Activated naive CD4-positive, alpha-beta T cell treated with anti-CD3 and anti-CD28 coated beads for 36 hours (primary cell): ENCODE measurements around the gene TCP11. TPM values are rescaled to one million over a fixed set of nuclear protein-coding genes. Genes with fewer than 3 reads are reported as not detected.

Experiments
- CTCF ChIA-PET: fragments of 350-600 bp; sonication (Branson Sonifier 250); formaldehyde crosslinking; loops from one replicate; lab custom pipeline; 2021; ENCODE audit warnings: antibody characterized with exemption; lab: Charles Lee
- DNase-seq: peaks from one replicate; pipeline ENCODE4 v3.0.0-alpha.2; 2020
- H3K27ac Mint-ChIP-seq: one replicate; pipeline ENCODE4 v1.8.0; 2021; ENCODE audit warnings: mild to moderate bottlenecking, mixed read lengths
- H3K27me3 Mint-ChIP-seq: one replicate; pipeline ENCODE4 v1.8.0; 2021; ENCODE audit warnings: low read depth, mixed read lengths
- H3K36me3 Mint-ChIP-seq: one replicate; pipeline ENCODE4 v1.8.0; 2021; ENCODE audit warnings: low read depth, mixed read lengths
- H3K4me1 Mint-ChIP-seq: one replicate; pipeline ENCODE4 v1.8.0; 2021; ENCODE audit warnings: low read depth, mixed read lengths
- H3K4me3 Mint-ChIP-seq: one replicate; pipeline ENCODE4 v1.8.0; 2021; ENCODE audit warnings: mild to moderate bottlenecking, moderate library complexity, mixed read lengths
- H3K9me3 Mint-ChIP-seq: one replicate; pipeline ENCODE4 v1.8.0; 2021; ENCODE audit warnings: mixed read lengths
- intact Hi-C: fragments of 100-400 bp; cut with micrococcal nuclease; formaldehyde crosslinking; loops from one replicate; pipeline ENCODE4 v1.15.1; 2023
- total RNA-seq, 2 experiments: library from RNA; stranded (reverse); gene quantifications; one replicate each; pipeline ENCODE4 v1.2.3, GENCODE V29; 2021

Gene TCP11
- total RNA-seq, 2 experiments from 2014 or later: not detected

- Mint-ChIP-seq H3K9me3 (no peaks in the 10 kb centered on the region), H3K27me3 (no peaks in the 10 kb centered on the region), H3K36me3 (no peaks in the 10 kb centered on the region), H3K4me3 (no peak overlapping the region), H3K27ac (no peak overlapping the region), H3K4me1 (no peaks in the 10 kb centered on the region)
- CTCF ChIA-PET: no interaction called here
- intact Hi-C loops: no loop called here
- DNase-seq: no peak
Measured at GRCh38 chr6:35072698-35073055, 68.5 kb downstream of the TCP11 start.

- Mint-ChIP-seq H3K27ac (no peak overlapping the region), H3K4me3 (no peak overlapping the region), H3K36me3 (peaks cover 2% of the 10 kb centered on the region), H3K9me3 (no peaks in the 10 kb centered on the region), H3K27me3 (no peaks in the 10 kb centered on the region), H3K4me1 (no peaks in the 10 kb centered on the region)
- no peak for DNase-seq
- intact Hi-C loops: no loop called here
- CTCF ChIA-PET: no interaction called here
Measured at GRCh38 chr6:35072051-35072697, 69.0 kb downstream of the TCP11 start.

GRCh38 chr6:35071347-35071994 lies 69.7 kb downstream of the TCP11 start:
- no peaks in the 10 kb centered on the region for H3K9me3 Mint-ChIP-seq
- H3K4me1 Mint-ChIP-seq: no peaks in the 10 kb centered on the region
- intact Hi-C loops: no loop called here
- H3K27me3 Mint-ChIP-seq: no peaks in the 10 kb centered on the region
- no peak overlapping the region for H3K4me3 Mint-ChIP-seq
- CTCF ChIA-PET: no interaction called here
- no peak overlapping the region for H3K27ac Mint-ChIP-seq
- H3K36me3 Mint-ChIP-seq: peaks cover 2% of the 10 kb centered on the region
- no peak for DNase-seq

GRCh38 chr6:35070111-35070510 lies 71.0 kb downstream of the TCP11 start:
- Mint-ChIP-seq H3K4me3 (no peak overlapping the region), H3K27ac (no peak overlapping the region), H3K4me1 (no peaks in the 10 kb centered on the region), H3K27me3 (no peaks in the 10 kb centered on the region), H3K36me3 (peaks cover 2% of the 10 kb centered on the region), H3K9me3 (no peaks in the 10 kb centered on the region)
- CTCF ChIA-PET: interaction anchor here (1.2 to 1.5 kb wide), 2 partner anchors 70 to 83 kb away, joined by 4 to 6 read pairs; no protein-coding TSS in a partner anchor
- intact Hi-C loops: no loop called here
- DNase-seq: no peak

GRCh38 chr6:35069262-35069661 lies 71.9 kb downstream of the TCP11 start:
- CTCF ChIA-PET: interaction anchor here (1.2 to 1.5 kb wide), 2 partner anchors 71 to 82 kb away, joined by 4 to 6 read pairs; no protein-coding TSS in a partner anchor
- Mint-ChIP-seq H3K27ac (no peak overlapping the region), H3K36me3 (peaks cover 2% of the 10 kb centered on the region), H3K4me1 (no peaks in the 10 kb centered on the region), H3K4me3 (no peak overlapping the region), H3K27me3 (no peaks in the 10 kb centered on the region), H3K9me3 (no peaks in the 10 kb centered on the region)
- intact Hi-C loops: no loop called here
- DNase-seq: no peak

- peaks cover 2% of the 10 kb centered on the region for H3K36me3 Mint-ChIP-seq
- H3K9me3 Mint-ChIP-seq: no peaks in the 10 kb centered on the region
- intact Hi-C loops: no loop called here
- no peak overlapping the region for H3K27ac Mint-ChIP-seq
- CTCF ChIA-PET: interaction anchor here (1.2 kb wide), 1 partner anchor 71 kb away, joined by 5 read pairs; no protein-coding TSS in a partner anchor
- no peak overlapping the region for H3K4me3 Mint-ChIP-seq
- no peak for DNase-seq
- H3K27me3 Mint-ChIP-seq: no peaks in the 10 kb centered on the region
- no peaks in the 10 kb centered on the region for H3K4me1 Mint-ChIP-seq
Measured at GRCh38 chr6:35068644-35069043, 72.5 kb downstream of the TCP11 start.

GRCh38 chr6:35068206-35068605 lies 72.9 kb downstream of the TCP11 start:
- CTCF ChIA-PET: interaction anchor here (0.9 to 1.2 kb wide), 3 partner anchors 32 to 172 kb away, joined by 3 to 5 read pairs (median 3); no protein-coding TSS in a partner anchor
- intact Hi-C loops: no loop called here

More at GRCh38 chr6:35068206-35068605, 72.9 kb downstream of the TCP11 start:
- no peaks in the 10 kb centered on the region for H3K27me3 Mint-ChIP-seq
- H3K27ac Mint-ChIP-seq: no peak overlapping the region
- H3K4me3 Mint-ChIP-seq: no peak overlapping the region
- H3K4me1 Mint-ChIP-seq: no peaks in the 10 kb centered on the region
- H3K9me3 Mint-ChIP-seq: no peaks in the 10 kb centered on the region
- H3K36me3 Mint-ChIP-seq: peaks cover 2% of the 10 kb centered on the region
- no peak for DNase-seq

Other genes with a start within 250 kb of the TCP11 start
- not detected for gene SCUBE3, start 72.6 kb upstream of the TCP11 start, total RNA-seq
- 10 to 100 TPM; 32.4 to 38.2 TPM for gene ZNF76, start 118.4 kb upstream of the TCP11 start, total RNA-seq
- 10 to 100 TPM; 89.9 to 90.6 TPM for gene DEF6, start 156.5 kb upstream of the TCP11 start, total RNA-seq
- 10 to 100 TPM; 10.8 to 11.2 TPM for gene PPARD, start 201.2 kb upstream of the TCP11 start, total RNA-seq